Tibial nerve (tissue), 3 donors: ENCODE data around the gene RPS6KA5.

ENCODE experiments used
- CTCF ChIP-seq, 5 experiments: fragments of 200-600 bp in 3 of 5; fragments of 450-650 bp in 2 of 5; sonication (generic) in 3 of 5; IDR thresholded peaks; one replicate each; pipeline ENCODE4 v1.5.1; 2016 to 2019; ENCODE audit warnings: antibody characterized with exemption in 5 of 5, mild to moderate bottlenecking in 3 of 5, moderate library complexity in 2 of 5
- POLR2A ChIP-seq, 2 donors: fragments of 450-650 bp; IDR thresholded peaks; one replicate each; pipeline ENCODE4 v1.6.1; 2017; ENCODE audit warnings: antibody characterized with exemption in 2 of 2, mild to moderate bottlenecking in 2 of 2, moderate library complexity in 2 of 2

DNA sequence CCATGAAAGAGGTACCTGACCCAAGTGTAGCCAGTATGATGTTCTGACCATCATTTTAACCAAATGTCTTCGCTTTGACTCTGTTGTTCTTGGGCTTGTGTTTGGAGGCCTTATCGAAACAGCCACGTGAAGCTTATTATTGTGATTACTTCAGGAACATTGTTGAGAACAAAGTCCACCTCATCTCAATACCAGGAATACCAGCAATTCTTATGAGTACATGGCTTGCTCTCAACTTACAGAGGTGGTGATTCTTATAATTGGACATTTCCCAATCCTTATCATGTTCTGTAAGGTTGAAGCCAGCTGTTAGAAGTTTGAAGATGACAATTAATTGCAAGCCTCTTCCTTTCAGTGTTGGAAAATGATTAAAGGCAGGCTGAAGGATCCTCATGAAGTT, 21.8 kb upstream of the RPS6KA5 start:
- TF ChIP-seq CTCF (IDR thresholded peaks at IDR 0.05) (no peak), POLR2A (IDR thresholded peaks at IDR 0.05) (no peak)
